K562 treated with DMSO at 1 percent for 48 hours (cell line): ENCODE data around the gene PNPLA1. TPM values are rescaled to one million over a fixed set of nuclear protein-coding genes. Genes with fewer than 3 reads are reported as not detected.

ENCODE experiments used
- total RNA-seq: library from RNA; unstranded; fragments of 300-600 nt; gene quantifications from 2 replicates; pipeline ENCODE4 v1.2.3, GENCODE V29; 2022; ENCODE audit warnings: low replicate concordance; ENCODE audit errors: extremely low read depth

PNPLA1 gene, protein sequence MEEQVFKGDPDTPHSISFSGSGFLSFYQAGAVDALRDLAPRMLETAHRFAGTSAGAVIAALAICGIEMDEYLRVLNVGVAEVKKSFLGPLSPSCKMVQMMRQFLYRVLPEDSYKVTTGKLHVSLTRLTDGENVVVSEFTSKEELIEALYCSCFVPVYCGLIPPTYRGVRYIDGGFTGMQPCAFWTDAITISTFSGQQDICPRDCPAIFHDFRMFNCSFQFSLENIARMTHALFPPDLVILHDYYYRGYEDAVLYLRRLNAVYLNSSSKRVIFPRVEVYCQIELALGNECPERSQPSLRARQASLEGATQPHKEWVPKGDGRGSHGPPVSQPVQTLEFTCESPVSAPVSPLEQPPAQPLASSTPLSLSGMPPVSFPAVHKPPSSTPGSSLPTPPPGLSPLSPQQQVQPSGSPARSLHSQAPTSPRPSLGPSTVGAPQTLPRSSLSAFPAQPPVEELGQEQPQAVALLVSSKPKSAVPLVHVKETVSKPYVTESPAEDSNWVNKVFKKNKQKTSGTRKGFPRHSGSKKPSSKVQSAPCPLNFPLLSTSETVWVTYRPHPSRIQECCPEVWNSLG
- not detected in 2 replicates for total RNA-seq

DNA sequence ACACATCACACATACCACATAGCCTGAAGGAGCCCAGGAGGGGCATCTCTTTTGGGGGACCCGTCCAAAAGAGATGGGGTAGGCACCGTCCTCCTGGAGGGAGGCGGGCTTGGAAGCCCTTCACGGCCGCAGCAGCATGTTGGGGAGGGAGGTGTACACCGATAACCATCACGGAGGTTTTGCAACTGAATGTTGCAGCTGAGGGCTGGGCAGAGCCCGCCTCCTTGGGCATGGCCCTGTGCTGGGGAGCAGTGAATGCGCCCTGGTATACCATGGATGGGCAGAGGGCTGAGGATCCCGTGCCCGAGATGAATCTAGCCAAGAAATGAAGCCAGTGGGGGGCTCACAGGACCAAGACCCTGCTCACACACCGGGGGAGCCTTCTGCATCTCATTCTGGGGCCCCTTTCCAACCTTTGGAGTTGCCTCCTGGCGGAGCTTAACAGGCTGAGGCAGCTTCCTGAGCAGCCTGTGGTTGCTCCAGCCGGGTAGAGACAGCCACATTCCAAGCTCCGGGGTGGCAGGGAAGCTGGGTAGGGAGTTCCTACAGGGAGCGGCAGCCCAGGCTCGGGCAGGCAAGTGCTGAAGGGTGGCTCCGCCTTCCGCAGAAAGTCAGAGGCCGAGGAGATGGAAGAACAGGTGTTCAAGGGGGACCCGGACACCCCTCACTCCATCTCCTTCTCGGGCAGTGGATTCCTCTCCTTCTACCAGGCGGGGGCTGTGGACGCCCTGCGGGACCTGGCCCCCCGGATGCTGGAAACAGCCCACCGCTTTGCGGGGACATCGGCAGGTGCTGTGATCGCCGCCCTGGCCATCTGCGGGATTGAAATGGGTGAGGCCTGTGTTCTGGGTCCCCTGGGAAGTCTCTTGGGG lies at the start of gene PNPLA1:
Gene PNPLA1 (plus strand): TSS at position 227 of the 872 bp plus-strand sequence. CDS start 400 bp downstream, at position 627.

DNA sequence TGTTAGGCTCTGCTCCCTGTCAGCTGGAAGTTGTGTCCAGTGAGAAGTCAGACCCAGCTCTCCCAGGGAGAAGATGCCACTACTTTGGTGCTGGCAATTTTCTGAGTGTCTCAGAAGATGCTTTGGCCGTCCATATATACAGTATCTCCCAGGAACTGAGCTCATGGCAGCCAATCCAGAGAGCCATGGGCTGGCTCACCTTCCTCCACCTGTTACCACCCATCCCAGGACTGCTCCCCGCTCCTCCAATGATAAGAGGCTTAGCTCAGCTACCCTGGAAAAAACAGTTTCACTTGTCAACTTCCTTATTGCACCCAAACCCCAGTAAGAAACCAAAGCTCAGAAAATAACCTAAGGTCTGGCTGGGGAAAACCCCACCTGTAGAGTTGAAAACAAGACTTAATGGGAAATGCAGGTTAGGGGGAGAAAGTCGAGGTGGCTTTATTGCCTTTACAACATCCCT lies 67.0 kb downstream of the PNPLA1 start, which contains the start of gene BNIP5:
Gene BNIP5 (minus strand): TSS at position 110 of the 463 bp plus-strand sequence. CDS start 6,198 bp downstream, outside the sequence.

Other genes with a start within 250 kb of the PNPLA1 start
- not detected in 2 replicates for gene SLC26A8, start 245.4 kb upstream of the PNPLA1 start, total RNA-seq
- not detected in 2 replicates for gene MAPK14, start 242.3 kb upstream of the PNPLA1 start, total RNA-seq
- gene MAPK13, start 139.5 kb upstream of the PNPLA1 start, total RNA-seq: not detected in 2 replicates
- 111 TPM in 1 of 2 replicates, not detected in the other for gene BRPF3, start 73.3 kb upstream of the PNPLA1 start, total RNA-seq
- not detected in 2 replicates for gene BNIP5, start 66.8 kb downstream of the PNPLA1 start, total RNA-seq
- not detected in 2 replicates for gene ETV7, start 117.6 kb downstream of the PNPLA1 start, total RNA-seq
- not detected in 2 replicates for gene PXT1, start 172.8 kb downstream of the PNPLA1 start, total RNA-seq
- not detected in 2 replicates for gene KCTD20, start 172.9 kb downstream of the PNPLA1 start, total RNA-seq